SU-DHL-6 (cell line): ENCODE measurements around the gene PEX26.

Experiments
- EZH2phosphoT487 ChIP-seq: fragments of 200-600 bp; sonication (generic), shearing (Covaris generic); conservative IDR thresholded peaks from 2 replicates; pipeline ENCODE4 v1.6.1; 2018; ENCODE audit warnings: mild to moderate bottlenecking, antibody characterized with exemption, low read length, moderate library complexity, mixed read lengths
- TF ChIP-seq, protein P1 (sequence below): fragments of 200-600 bp; sonication (generic); IDR thresholded peaks from one replicate; pipeline ENCODE4 v1.5.1; 2017; ENCODE audit warnings: antibody characterized with exemption, mild to moderate bottlenecking, low read length, moderate library complexity; ENCODE audit not compliant: insufficient read depth, poor library complexity, severe bottlenecking

DNA sequence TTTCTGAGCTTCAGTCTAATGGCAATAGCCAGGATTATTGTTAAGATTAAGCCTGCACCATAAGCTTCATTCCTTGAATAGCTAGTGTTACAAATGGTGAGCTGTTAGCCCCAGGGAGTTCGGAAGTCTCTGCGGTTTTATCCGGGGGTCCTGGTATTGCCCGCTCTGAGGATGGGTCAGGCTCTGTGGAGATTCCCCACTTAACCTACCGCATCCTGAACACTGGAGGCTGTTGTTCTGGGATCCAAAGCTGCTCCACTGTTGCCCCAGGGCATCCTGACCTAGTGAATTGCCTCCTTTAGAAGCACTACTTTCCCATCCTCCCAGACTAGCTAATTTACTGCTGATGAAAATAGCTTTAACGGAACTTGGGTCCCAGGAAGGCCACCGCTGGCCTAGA, 14.5 kb upstream of the PEX26 start:
- TF ChIP-seq, protein P1, sequence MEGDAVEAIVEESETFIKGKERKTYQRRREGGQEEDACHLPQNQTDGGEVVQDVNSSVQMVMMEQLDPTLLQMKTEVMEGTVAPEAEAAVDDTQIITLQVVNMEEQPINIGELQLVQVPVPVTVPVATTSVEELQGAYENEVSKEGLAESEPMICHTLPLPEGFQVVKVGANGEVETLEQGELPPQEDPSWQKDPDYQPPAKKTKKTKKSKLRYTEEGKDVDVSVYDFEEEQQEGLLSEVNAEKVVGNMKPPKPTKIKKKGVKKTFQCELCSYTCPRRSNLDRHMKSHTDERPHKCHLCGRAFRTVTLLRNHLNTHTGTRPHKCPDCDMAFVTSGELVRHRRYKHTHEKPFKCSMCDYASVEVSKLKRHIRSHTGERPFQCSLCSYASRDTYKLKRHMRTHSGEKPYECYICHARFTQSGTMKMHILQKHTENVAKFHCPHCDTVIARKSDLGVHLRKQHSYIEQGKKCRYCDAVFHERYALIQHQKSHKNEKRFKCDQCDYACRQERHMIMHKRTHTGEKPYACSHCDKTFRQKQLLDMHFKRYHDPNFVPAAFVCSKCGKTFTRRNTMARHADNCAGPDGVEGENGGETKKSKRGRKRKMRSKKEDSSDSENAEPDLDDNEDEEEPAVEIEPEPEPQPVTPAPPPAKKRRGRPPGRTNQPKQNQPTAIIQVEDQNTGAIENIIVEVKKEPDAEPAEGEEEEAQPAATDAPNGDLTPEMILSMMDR = no peak
- no peak for TF ChIP-seq EZH2phosphoT487
